ENCODE measurements around the gene U2AF2. TPM values are rescaled to one million over a fixed set of nuclear protein-coding genes. Genes with fewer than 3 reads are reported as not detected.

The U2AF2 gene
- total and polyA plus RNA-seq, 2 of the 8 experiments (the other 6 are each of a cell fraction or from before 2014, with no cell fraction given), result 162 to 252 TPM

GRCh38 chr19:55614711-55615542, 39.9 kb upstream of the U2AF2 start:
- Histone ChIP-seq H3K79me2 (ENCODE audit: control insufficient read depth in 1 of 2, insufficient read depth in 2 of 2, low read length in 2 of 2) (no peaks in the 10 kb centered on the region), H3K27me3 (replicated peaks in 1 of 4; ENCODE audit: control insufficient read depth in 3 of 4, extremely low read depth in 1 of 4, insufficient read depth in 3 of 4, low read length in 3 of 4) (peaks cover 0 to 2% (median 0%) of the 10 kb centered on the region in 4 experiments; a peak in 1 of 7 replicates), H3K4ac (replicated peaks; ENCODE audit: insufficient read length, low read depth, low read length) (no peak overlapping the region), H2BK5ac (ENCODE audit: low read depth, low read length) (no peak overlapping the region), H3K36me3 (ENCODE audit: control insufficient read depth in 2 of 4, insufficient read depth in 4 of 4, low read length in 3 of 4) (peaks cover 0 to 30% (median 2%) of the 10 kb centered on the region in 4 experiments; a peak in 5 of 8 replicates), H3K18ac (ENCODE audit: extremely low read depth, low read length) (no peak overlapping the region), H3K9me3 (ENCODE audit: insufficient read depth in 2 of 2, low read depth in 1 of 2, low read length in 1 of 2) (no peaks in the 10 kb centered on the region; a peak in 1 of 4 replicates), H3K14ac (ENCODE audit: insufficient read length) (no peak overlapping the region), H4K91ac (replicated peaks; ENCODE audit: insufficient read length, low read length) (no peak overlapping the region), H4K20me1 (replicated peaks in 1 of 2; ENCODE audit: control insufficient read depth in 1 of 2, insufficient read depth in 2 of 2, low read length in 2 of 2) (peaks cover 4 to 18% of the 10 kb centered on the region in 2 experiments), H3K4me2 (ENCODE audit: insufficient read depth in 1 of 2, low read depth in 2 of 2, low read length in 2 of 2) (no peak overlapping the region), H3K9ac (replicated peaks in 1 of 4; ENCODE audit: extremely low read depth in 1 of 4, low read depth in 3 of 4, low read length in 3 of 4) (no peak overlapping the region), H2BK12ac (ENCODE audit: low read depth, low read length) (no peak overlapping the region), H3K4me1 (replicated peaks in 1 of 4; ENCODE audit: control insufficient read depth in 3 of 4, insufficient read depth in 4 of 4, low read length in 3 of 4) (no peaks in the 10 kb centered on the region), H3K56ac (replicated peaks; ENCODE audit: insufficient read length, low read depth, low read length) (no peak overlapping the region), H2AFZ (ENCODE audit: low read length) (no peak overlapping the region), H2BK15ac (ENCODE audit: low read length) (no peak overlapping the region), H3K23me2 (ENCODE audit: low read depth, low read length) (no peaks in the 10 kb centered on the region), H3K23ac (ENCODE audit: insufficient read length) (no peak overlapping the region), H4K5ac (ENCODE audit: insufficient read length, low read depth, low read length) (no peak overlapping the region), H4K8ac (ENCODE audit: extremely low read depth, insufficient read depth, low read length) (no peak overlapping the region), H3K4me3 (ENCODE audit: extremely low read depth in 1 of 4, insufficient read depth in 2 of 4, low read depth in 3 of 4, low read length in 4 of 4) (no peak overlapping the region), H2AK5ac (ENCODE audit: low read depth, low read length) (no peak overlapping the region), H2BK20ac (ENCODE audit: low read length) (no peak overlapping the region), H2BK120ac (replicated peaks; ENCODE audit: low read depth, low read length) (no peak overlapping the region), H3K27ac (ENCODE audit: low read depth, low read length) (no peak overlapping the region), H3K79me1 (ENCODE audit: low read depth, low read length) (no peaks in the 10 kb centered on the region; the same call in 1 of the 2 replicates)
- no peak for TF ChIP-seq TEAD4 (IDR thresholded peaks at IDR 0.05; ENCODE audit: low read depth, low read length)
- ChIA-PET CTCF (ENCODE audit: partially characterized antibody) (interaction anchor here (1.1 kb wide), 1 partner anchor 9 kb away, joined by 4 read pairs; the partner anchor contains the start of gene ZNF865), POLR2A (ENCODE audit: partially characterized antibody) (interaction anchor here (1.1 to 1.7 kb wide), 5 partner anchors 10 to 120 kb away, joined by 3 to 4 read pairs (median 3); partner anchors contain the start of genes ZNF580 and ZNF784)
- DNase-seq (ENCODE audit: low read depth in 1 of 2, low spot score in 2 of 2) (no peak), FAIRE-seq (no peak)
- WGBS, 2 experiments (ENCODE audit: extremely low coverage in 1 of 2, insufficient coverage in 1 of 2, insufficient read length in 1 of 2, insufficient replicate concordance in 2 of 2, low coverage in 1 of 2, low lambda C conversion rate in 2 of 2, missing lambda C conversion rate in 1 of 2), result 95% methylated on average over 66 of the region's 98 CpGs; no CpG with 5 or more reads in 1 of the 2 experiments

All from H1 (cell line).